H9 (cell line): ENCODE results near the gene NODAL. TPM values are rescaled to one million over a fixed set of nuclear protein-coding genes. Genes with fewer than 3 reads are reported as not detected.

Experiments used
- DNase-seq: peaks from one replicate; pipeline ENCODE4 v3.0.0-alpha.2; 2017
- H2AFZ ChIP-seq: one replicate; pipeline ENCODE4 v1.6.1; 2013; ENCODE audit warnings: mild to moderate bottlenecking, low read length, control low read depth, moderate library complexity
- H2AK5ac ChIP-seq: 2 replicates; pipeline ENCODE4 v1.6.1; 2013; ENCODE audit warnings: low read length, control low read depth, mixed read lengths; ENCODE audit not compliant: insufficient read length
- H2BK120ac ChIP-seq: one replicate; pipeline ENCODE4 v1.6.1; 2013; ENCODE audit warnings: low read depth, mild to moderate bottlenecking, low read length, control low read depth, inconsistent platforms; ENCODE audit not compliant: poor library complexity, severe bottlenecking
- H2BK12ac ChIP-seq: 2 replicates; pipeline ENCODE4 v1.6.1; 2013; ENCODE audit warnings: low read length, control low read depth, mixed read lengths, low read depth; ENCODE audit not compliant: insufficient read length
- H2BK15ac ChIP-seq: 2 replicates; pipeline ENCODE4 v1.6.1; 2013; ENCODE audit warnings: low read depth, low read length, control low read depth
- H2BK20ac ChIP-seq: one replicate; pipeline ENCODE4 v1.6.1; 2013; ENCODE audit warnings: low read depth, mild to moderate bottlenecking, low read length, control low read depth, inconsistent platforms; ENCODE audit not compliant: poor library complexity, severe bottlenecking
- H2BK5ac ChIP-seq: 2 replicates; pipeline ENCODE4 v1.6.1; 2013; ENCODE audit warnings: low read length, control low read depth, mixed read lengths; ENCODE audit not compliant: insufficient read length
- H3K14ac ChIP-seq: 2 replicates; pipeline ENCODE4 v1.6.1; 2013; ENCODE audit warnings: low read length, control low read depth; ENCODE audit not compliant: insufficient read depth
- H3K18ac ChIP-seq: 2 replicates; pipeline ENCODE4 v1.6.1; 2013; ENCODE audit warnings: low read depth, mild to moderate bottlenecking, mixed read lengths, low read length, control low read depth; ENCODE audit not compliant: insufficient read length
- H3K23ac ChIP-seq: 2 replicates; pipeline ENCODE4 v1.6.1; 2013; ENCODE audit warnings: low read length, control low read depth, mixed read lengths, low read depth; ENCODE audit not compliant: insufficient read length
- H3K23me2 ChIP-seq: 2 replicates; pipeline ENCODE4 v1.6.1; 2013; ENCODE audit warnings: low read depth, mild to moderate bottlenecking, mixed read lengths, low read length, control low read depth; ENCODE audit not compliant: insufficient read length, poor library complexity, severe bottlenecking
- H3K27ac ChIP-seq: 2 replicates; pipeline ENCODE4 v1.5.1; 2013; ENCODE audit warnings: low read length, control low read depth, mixed read lengths, low read depth; ENCODE audit not compliant: insufficient read length
- H3K27me3 ChIP-seq: 2 replicates; pipeline ENCODE4 v1.6.1; 2013; ENCODE audit warnings: low read length, control low read depth, inconsistent platforms; ENCODE audit not compliant: insufficient read depth
- H3K4ac ChIP-seq: 2 replicates; pipeline ENCODE4 v1.6.1; 2013; ENCODE audit warnings: low read depth, mild to moderate bottlenecking, control low read depth, inconsistent platforms, low read length, moderate library complexity
- H3K4me1 ChIP-seq: 2 replicates; pipeline ENCODE4 v1.6.1; 2013; ENCODE audit warnings: low read length, control low read depth, inconsistent platforms; ENCODE audit not compliant: insufficient read depth
- H3K4me2 ChIP-seq: 2 replicates; pipeline ENCODE4 v1.6.1; 2013; ENCODE audit warnings: low read length, control low read depth, mixed read lengths; ENCODE audit not compliant: insufficient read length, insufficient read depth
- H3K56ac ChIP-seq: 2 replicates; pipeline ENCODE4 v1.6.1; 2013; ENCODE audit warnings: low read depth, mild to moderate bottlenecking, mixed read lengths, low read length, control low read depth; ENCODE audit not compliant: insufficient read length
- H3K79me1 ChIP-seq: 2 replicates; pipeline ENCODE4 v1.6.1; 2013; ENCODE audit warnings: low read depth, mild to moderate bottlenecking, moderate library complexity, low read length, control low read depth, inconsistent platforms; ENCODE audit not compliant: insufficient read depth, poor library complexity, severe bottlenecking
- H3K79me2 ChIP-seq: 2 replicates; pipeline ENCODE4 v1.6.1; 2013; ENCODE audit warnings: low read length, control low read depth, inconsistent platforms; ENCODE audit not compliant: insufficient read depth
- H3K9ac ChIP-seq: 2 replicates; pipeline ENCODE4 v1.6.1; 2013; ENCODE audit warnings: low read length, control low read depth, mixed read lengths; ENCODE audit not compliant: insufficient read length; ENCODE audit errors: extremely low read depth
- H3K9me3 ChIP-seq: one replicate; pipeline ENCODE4 v1.6.1; 2013; ENCODE audit warnings: low read depth, low read length, inconsistent platforms; ENCODE audit not compliant: control insufficient read depth
- H3T11ph ChIP-seq: one replicate; pipeline ENCODE4 v1.6.1; 2013; ENCODE audit warnings: mild to moderate bottlenecking, low read length, control low read depth, inconsistent platforms
- H4K20me1 ChIP-seq: one replicate; pipeline ENCODE4 v1.6.1; 2013; ENCODE audit not compliant: control insufficient read depth, insufficient read length, insufficient read depth
- H4K5ac ChIP-seq: 2 replicates; pipeline ENCODE4 v1.6.1; 2013; ENCODE audit warnings: low read depth, mild to moderate bottlenecking, mixed read lengths, low read length, control low read depth; ENCODE audit not compliant: insufficient read length
- H4K8ac ChIP-seq: replicated peaks from 2 replicates; pipeline ENCODE4 v1.6.1; 2013; ENCODE audit warnings: low read length, control low read depth, mixed read lengths, low read depth; ENCODE audit not compliant: insufficient read length
- H4K91ac ChIP-seq: 2 replicates; pipeline ENCODE4 v1.6.1; 2013; ENCODE audit warnings: low read depth, mild to moderate bottlenecking, moderate library complexity, mixed read lengths, low read length, control low read depth; ENCODE audit not compliant: insufficient read length
- H3K27ac Mint-ChIP-seq, 3 experiments: 2 replicates in 2 of 3; 3 replicates in 1 of 3; pipeline ENCODE4 v1.8.0; 2020 to 2021; ENCODE audit warnings: mixed read lengths in 3 of 3, mild to moderate bottlenecking in 1 of 3, moderate library complexity in 1 of 3
- H3K27me3 Mint-ChIP-seq: 2 replicates; pipeline ENCODE4 v1.8.0; 2021; ENCODE audit warnings: low read depth, mild to moderate bottlenecking, moderate library complexity, mixed read lengths
- H3K36me3 Mint-ChIP-seq, 3 experiments: 2 replicates in 2 of 3; 3 replicates in 1 of 3; pipeline ENCODE4 v1.8.0; 2020 to 2021; ENCODE audit warnings: low read depth in 3 of 3, mixed read lengths in 3 of 3; ENCODE audit not compliant: insufficient read depth in 1 of 3
- H3K4me1 Mint-ChIP-seq, 2 experiments: 2 replicates each; pipeline ENCODE4 v1.8.0; 2020; ENCODE audit warnings: mixed read lengths in 2 of 2
- H3K4me3 Mint-ChIP-seq, 2 experiments: 2 replicates in 1 of 2; 3 replicates in 1 of 2; pipeline ENCODE4 v1.8.0; 2020 to 2021; ENCODE audit warnings: mild to moderate bottlenecking in 2 of 2, mixed read lengths in 2 of 2, moderate library complexity in 1 of 2
- H3K9me3 Mint-ChIP-seq, 2 experiments: 2 replicates in 1 of 2; 3 replicates in 1 of 2; pipeline ENCODE4 v1.8.0; 2020; ENCODE audit warnings: mild to moderate bottlenecking in 2 of 2, mixed read lengths in 2 of 2, moderate library complexity in 1 of 2
- WGBS: extraction: QIAGEN DNeasy Blood & Tissue Kit; methylation state at CpG from one replicate; pipeline ENCODE4 v1.1.7; 2013; ENCODE audit warnings: missing lambda C conversion rate, low lambda C conversion rate, mixed read lengths; ENCODE audit not compliant: insufficient read length; ENCODE audit errors: extremely low coverage; 5-methylcytosine and 5-hydroxymethylcytosine counted together
- total RNA-seq: library from RNA; stranded (reverse); gene quantifications from 2 replicates; pipeline ENCODE4 v1.2.1, GENCODE V29; 2021
- TF ChIP-seq, protein P1 (sequence below): fragments of 200-600 bp; sonication (generic); conservative IDR thresholded peaks from 3 replicates; pipeline ENCODE4 v1.8.0; 2021; ENCODE audit warnings: antibody characterized with exemption, mild to moderate bottlenecking

The NODAL gene
- total RNA-seq, 1 experiment from 2014 or later, result 80.7 TPM

DNA sequence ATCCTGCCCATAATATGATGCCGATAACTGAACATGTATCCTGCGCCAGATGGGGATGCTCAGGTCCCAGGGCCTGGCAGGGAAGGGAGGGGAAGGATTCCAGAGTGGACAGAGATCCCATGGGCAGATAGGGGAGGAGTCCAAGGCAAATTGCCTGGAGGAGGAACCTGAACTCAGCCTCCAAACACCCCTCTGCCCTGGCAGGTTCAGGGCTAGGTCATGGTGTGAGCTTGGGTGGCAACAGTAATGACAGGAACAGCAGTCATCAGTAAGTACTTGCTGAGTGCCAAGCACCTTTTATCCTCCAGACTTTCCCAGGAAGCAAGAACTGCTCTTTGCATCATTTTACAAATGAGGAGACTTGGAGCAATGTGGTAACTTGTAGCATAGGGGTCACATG is 33.3 kb upstream of the NODAL start:
- no peaks in the 10 kb centered on the region for H3K27me3 ChIP-seq
- WGBS, result no CpG with 5 or more reads among the region's 2 CpGs
- no peak overlapping the region for H3K4me3 Mint-ChIP-seq
- H2AFZ ChIP-seq, result no peak overlapping the region
- TF ChIP-seq, protein P1, sequence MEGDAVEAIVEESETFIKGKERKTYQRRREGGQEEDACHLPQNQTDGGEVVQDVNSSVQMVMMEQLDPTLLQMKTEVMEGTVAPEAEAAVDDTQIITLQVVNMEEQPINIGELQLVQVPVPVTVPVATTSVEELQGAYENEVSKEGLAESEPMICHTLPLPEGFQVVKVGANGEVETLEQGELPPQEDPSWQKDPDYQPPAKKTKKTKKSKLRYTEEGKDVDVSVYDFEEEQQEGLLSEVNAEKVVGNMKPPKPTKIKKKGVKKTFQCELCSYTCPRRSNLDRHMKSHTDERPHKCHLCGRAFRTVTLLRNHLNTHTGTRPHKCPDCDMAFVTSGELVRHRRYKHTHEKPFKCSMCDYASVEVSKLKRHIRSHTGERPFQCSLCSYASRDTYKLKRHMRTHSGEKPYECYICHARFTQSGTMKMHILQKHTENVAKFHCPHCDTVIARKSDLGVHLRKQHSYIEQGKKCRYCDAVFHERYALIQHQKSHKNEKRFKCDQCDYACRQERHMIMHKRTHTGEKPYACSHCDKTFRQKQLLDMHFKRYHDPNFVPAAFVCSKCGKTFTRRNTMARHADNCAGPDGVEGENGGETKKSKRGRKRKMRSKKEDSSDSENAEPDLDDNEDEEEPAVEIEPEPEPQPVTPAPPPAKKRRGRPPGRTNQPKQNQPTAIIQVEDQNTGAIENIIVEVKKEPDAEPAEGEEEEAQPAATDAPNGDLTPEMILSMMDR, result no peak
- H4K20me1 ChIP-seq, result no peaks in the 10 kb centered on the region
- H3K27ac Mint-ChIP-seq, result no peak overlapping the region; a peak in 1 of 7 replicates
- H3T11ph ChIP-seq, result no peak overlapping the region
- no peaks in the 10 kb centered on the region for H3K9me3 ChIP-seq
- no peak overlapping the region for H3K9ac ChIP-seq
- no peak overlapping the region for H2BK120ac ChIP-seq
- no peak overlapping the region for H3K14ac ChIP-seq
- H3K4me1 ChIP-seq, result peaks cover 1% of the 10 kb centered on the region
- H3K36me3 Mint-ChIP-seq, result no peaks in the 10 kb centered on the region
- H3K56ac ChIP-seq, result no peak overlapping the region
- H4K5ac ChIP-seq, result no peak overlapping the region
- H2AK5ac ChIP-seq, result no peak overlapping the region
- H3K4ac ChIP-seq, result no peak overlapping the region
- no peaks in the 10 kb centered on the region for H3K79me1 ChIP-seq
- no peak overlapping the region for H3K23ac ChIP-seq
- no peak overlapping the region for H2BK5ac ChIP-seq
- peaks cover 16 to 18% of the 10 kb centered on the region in 2 experiments for H3K4me1 Mint-ChIP-seq
- H4K91ac ChIP-seq, result no peak overlapping the region
- peaks cover 3% of the 10 kb centered on the region for H3K27me3 Mint-ChIP-seq
- no peak overlapping the region for H3K27ac ChIP-seq
- H2BK15ac ChIP-seq, result no peak overlapping the region
- H2BK20ac ChIP-seq, result no peak overlapping the region
- H3K9me3 Mint-ChIP-seq, result no peaks in the 10 kb centered on the region
- no peak overlapping the region for H3K18ac ChIP-seq
- no peak overlapping the region for H2BK12ac ChIP-seq
- no peak overlapping the region for H4K8ac ChIP-seq
- no peak overlapping the region for H3K4me2 ChIP-seq
- H3K23me2 ChIP-seq, result peaks cover 14% of the 10 kb centered on the region
- no peak for DNase-seq
- no peaks in the 10 kb centered on the region; the same call in 1 of the 2 replicates for H3K79me2 ChIP-seq
